Hematopoietic multipotent progenitor cell treated with erythropoietin and hydrocortisone succinate and interleukin-3 and kit ligand, for 4 days (in vitro differentiated cells): Measurements from ENCODE around the gene LRP1B.
"Not testable (repeated sequence)": the region's sequence is repeated elsewhere in the genome, so short reads cannot be mapped to it uniquely, and the experiment has no call there.

Experiments
- DNase-seq: peaks from one replicate; pipeline ENCODE4 v3.0.0-alpha.2; 2015

LRP1B gene

DNA sequence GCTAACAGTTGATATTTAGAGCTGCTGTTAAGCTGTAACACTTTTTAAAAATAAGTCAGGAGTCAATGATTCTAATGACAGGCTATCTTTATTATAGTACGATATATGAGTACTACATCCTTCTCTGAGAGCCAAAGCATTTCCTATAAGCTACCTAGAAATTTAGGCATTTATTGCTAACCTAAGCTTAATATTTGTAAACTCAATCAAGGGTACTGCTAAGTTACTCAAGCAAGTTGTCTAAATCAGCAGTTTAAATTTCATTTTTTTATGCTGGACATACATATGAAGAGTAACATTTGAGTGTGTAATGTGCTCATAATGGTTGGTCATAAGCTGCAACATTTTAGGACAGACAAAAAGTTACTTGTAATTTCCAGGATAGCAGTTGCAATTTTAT, 1774.1 kb downstream of the LRP1B start:
- DNase-seq, result no peak

DNA sequence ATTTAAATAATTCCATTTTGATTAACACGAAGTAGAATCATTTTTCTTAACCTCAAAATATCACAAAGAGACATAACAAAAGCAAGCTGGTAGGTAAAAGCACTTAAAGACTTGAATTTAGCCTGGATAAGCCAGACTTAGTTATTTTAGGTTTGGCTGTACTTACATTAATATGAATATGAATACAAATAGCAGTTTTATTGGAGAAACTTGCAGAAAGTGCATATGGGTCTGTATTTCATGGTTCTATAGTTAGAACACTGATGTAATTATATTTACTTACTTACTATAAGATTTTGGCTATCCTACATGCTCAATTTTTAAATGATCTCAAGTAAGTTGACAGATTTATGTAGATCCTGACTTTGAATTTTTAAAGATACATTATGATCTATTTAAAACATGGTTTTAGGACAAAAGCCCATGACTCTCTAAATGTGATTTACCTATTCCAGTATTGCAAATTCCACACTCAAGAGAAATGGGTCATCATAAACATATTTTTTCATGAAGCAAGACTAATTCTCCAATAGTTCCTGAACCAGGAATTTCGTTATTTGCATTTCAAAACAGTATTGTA, 1775.2 kb downstream of the LRP1B start:
- no peak for DNase-seq

DNA sequence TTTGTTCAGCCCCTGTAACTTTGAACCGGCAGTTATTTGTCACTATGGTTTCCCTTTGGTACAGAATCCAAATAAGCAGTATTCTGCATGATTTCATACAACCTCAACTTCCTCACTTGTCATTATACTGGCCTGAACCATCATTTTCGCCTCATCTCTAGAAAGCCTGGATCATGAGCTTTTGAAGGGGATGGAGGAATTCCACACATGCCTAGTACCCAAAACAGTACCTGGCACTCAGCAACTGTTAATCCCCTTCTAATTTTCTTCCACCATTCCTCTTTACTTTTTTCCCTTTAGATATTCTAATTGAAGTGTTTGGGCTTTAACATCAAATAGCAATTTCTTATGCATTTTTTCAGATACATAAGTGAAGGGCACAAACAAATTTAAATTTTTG, 1776.3 kb downstream of the LRP1B start:
- DNase-seq, result no peak

DNA sequence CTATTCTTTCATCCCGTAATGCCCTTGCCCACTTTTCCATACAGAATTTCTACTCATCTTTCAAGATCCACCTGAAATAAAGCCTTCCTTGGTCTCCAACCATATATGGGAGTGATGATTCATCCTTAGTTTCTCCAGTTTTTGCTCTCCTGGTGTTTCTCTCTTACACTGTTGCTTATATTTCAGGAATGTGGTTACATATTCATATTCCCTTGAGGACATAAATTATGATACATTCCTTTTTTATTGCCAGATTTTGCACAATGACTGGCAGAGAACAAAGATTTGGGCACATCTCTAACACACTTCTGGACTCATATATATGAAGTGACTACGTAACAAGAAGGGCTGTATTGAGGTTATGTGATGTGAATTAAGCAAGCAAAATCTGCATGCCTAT, 1777.3 kb downstream of the LRP1B start:
- DNase-seq, result no peak

DNA sequence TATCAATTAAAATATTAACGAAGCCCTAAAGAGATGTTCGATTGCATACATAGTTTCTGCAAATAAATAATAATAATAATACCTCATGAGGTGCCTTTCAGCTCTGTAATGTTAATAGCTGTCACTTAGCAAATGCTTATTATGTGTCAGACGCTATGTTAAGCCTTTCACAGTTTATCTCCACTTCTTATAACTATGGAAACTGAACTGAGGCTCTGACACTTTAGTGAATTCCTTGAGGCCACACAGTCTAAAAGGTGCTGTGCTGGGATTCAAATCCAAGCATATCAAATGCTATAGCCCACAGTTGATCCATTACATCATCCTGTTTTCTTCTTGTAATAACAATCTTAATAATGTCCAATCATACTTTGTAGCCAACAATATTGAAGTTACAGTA, 1779.1 kb downstream of the LRP1B start:
- DNase-seq, result no peak

DNA sequence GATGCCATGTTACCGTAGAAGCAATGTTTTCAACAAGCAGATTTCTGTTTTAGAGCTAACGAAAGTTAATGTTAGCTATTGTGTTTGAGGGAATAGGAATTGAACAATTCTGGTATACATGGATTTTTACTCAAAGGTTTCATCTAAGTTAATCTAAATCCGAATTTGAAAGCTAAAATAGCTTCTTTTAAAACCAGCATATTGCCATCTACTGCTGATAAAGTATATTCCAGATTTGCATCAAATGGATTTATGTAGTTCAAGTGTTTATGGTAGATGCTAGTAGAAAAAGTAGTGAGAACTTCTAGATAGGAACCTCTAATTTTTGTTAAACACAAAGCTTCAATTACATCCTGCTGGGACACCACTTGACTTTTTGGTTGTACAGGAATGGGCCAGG, 1781.1 kb downstream of the LRP1B start:
- no peak for DNase-seq

- DNase-seq, result no peak
Observed at GRCh38 chr2:140348826-140349225, 1782.0 kb downstream of the LRP1B start.

DNA sequence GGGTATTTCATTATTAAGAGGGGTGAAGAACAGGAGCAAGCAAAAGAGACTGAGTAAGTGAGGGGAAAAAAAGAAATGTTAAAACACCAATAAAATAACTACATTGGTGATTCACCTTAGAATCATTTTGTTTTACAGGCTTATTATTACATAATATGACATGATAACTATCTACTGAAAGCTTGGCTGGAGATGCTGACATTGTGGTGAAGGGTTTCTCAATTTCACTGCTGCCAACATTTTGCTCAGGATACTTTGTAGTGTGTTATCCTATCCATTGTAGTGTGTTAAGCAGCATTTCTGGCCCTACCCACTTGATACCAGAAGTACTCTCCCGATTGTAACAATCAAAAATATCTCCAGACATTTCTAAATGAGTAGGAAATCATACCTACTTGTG, 1786.0 kb downstream of the LRP1B start:
- peak; percentile 1 for DNase-seq

DNA sequence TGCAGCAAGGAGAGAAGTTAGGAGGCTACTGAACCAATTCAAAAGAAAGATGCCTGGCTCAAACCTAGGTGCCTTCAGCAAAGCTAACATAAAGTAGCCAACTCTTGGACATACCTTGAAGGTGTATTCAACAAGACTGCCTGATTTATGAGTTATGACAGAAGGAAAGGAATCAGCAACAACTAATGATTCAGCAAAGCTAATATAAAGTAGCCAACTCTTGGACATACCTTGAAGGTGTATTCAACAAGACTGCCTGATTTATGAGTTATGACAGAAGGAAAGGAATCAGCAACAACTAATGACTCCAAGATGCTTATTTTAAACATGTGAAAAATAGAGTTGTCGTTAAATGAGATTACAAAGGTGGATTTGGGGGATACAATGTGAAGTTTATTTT, 1786.5 kb downstream of the LRP1B start:
- DNase-seq, result not testable (repeated sequence)

- no peak for DNase-seq
Observed at GRCh38 chr2:140338795-140339194, 1792.0 kb downstream of the LRP1B start.

- no peak for DNase-seq
Observed at GRCh38 chr2:140337061-140337460, 1793.8 kb downstream of the LRP1B start.

DNA sequence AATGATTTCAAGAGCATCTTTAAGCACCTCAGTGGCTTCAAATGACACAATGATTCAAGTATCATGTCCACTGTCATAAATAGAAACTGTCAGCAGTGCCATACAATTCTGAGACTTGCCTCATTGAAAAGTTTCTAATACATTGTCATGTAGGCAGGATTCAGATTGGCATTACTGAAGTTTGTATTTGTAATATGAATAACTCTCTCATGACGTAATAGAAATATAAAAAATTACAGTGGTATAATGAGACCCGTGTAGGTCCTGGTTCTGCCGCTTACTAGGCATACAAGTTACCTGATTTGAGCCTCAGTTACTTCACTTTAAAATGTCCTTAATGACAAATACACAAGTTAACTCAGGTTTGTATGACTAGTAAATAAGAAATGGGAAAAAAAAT, 1814.5 kb downstream of the LRP1B start:
- no peak for DNase-seq

- no peak for DNase-seq
Observed at GRCh38 chr2:140311905-140312304, 1818.9 kb downstream of the LRP1B start.

DNA sequence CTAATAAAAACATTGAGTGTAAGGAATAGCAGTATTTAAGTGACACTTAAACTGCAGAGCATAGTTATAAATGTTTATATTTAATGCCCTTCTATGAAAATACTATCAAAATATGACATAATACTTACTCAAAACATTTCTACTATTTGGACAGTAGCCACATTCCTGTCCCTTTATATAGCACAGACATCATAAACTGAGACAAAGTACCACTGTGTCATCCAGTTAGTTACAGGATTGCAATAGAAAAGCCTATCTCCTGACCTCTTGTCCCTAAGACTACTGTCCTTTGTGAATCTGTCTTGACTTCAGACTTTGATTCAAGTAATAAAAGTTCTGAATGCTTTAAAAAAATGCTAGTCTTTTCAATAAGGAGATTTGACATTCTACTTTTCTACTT, 1822.1 kb downstream of the LRP1B start:
- DNase-seq, result no peak

- no peak for DNase-seq
Observed at GRCh38 chr2:140307532-140307931, 1823.3 kb downstream of the LRP1B start.

- no peak for DNase-seq
Observed at GRCh38 chr2:140295767-140296166, 1835.0 kb downstream of the LRP1B start.

GRCh38 chr2:140288726-140289125, 1842.1 kb downstream of the LRP1B start:
- DNase-seq, result no peak

GRCh38 chr2:140288213-140288612, 1842.6 kb downstream of the LRP1B start:
- no peak for DNase-seq

- DNase-seq, result no peak
Observed at GRCh38 chr2:140286377-140286776, 1844.4 kb downstream of the LRP1B start.

DNA sequence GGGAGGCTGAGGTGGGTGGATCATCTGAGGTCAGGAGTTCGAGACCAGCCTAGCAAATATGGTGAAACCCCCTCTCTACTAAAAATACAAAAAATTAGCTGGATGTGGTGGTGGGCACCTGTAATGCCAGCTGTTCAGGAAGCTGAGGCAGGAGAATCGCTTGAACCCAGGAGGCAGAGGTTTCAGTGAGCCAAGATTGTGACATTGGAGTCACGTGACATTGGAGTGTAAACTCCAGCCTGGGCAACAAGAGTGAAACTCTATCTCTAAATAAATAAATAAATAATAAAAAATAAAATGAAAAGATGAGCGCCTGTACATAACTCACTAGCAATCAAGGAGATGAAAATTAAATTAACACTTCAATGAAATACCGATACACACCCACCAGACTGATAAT, 1853.5 kb downstream of the LRP1B start:
- not testable (repeated sequence) for DNase-seq

GRCh38 chr2:140276661-140277060, 1854.2 kb downstream of the LRP1B start:
- DNase-seq, result no peak

GRCh38 chr2:140275427-140275826, 1855.4 kb downstream of the LRP1B start:
- no peak for DNase-seq

DNA sequence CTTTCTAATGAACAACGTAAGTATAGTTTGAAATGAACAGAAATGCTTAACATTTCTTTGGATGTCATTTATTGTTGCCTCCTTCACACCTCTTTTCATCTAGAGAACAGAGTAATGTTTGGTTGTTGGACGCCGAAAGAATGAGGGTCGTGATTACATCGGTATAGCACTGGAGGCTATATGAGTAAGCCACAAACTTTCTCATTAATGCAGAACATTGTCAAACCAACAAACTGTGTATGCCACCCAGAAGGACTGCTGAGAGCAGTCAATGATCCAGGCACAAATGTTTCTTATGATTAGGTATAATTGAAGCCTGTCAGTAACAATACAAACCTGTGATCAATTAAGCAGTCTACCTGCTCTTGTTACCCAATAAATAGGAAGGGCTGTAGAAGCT, 1855.9 kb downstream of the LRP1B start:
- DNase-seq, result no peak

DNA sequence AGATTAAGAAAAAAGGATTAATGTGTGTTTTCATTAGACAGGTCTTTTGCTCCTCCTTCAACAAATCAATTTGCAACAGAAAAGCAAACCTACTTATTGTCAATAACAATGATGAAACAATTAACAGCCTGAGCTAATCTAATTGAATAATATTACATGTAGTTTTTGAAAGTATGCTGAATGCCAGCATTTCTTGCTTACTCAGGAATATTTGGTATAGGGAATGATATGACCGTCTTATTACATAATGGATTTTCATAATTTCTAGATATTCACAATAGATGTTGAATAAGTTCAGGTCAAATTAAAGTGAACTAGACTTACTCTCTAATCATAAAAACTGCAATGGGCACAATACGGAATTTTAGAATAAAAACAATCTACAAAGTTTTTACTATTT, 1856.9 kb downstream of the LRP1B start:
- no peak for DNase-seq

- no peak for DNase-seq
Observed at GRCh38 chr2:140273408-140273807, 1857.4 kb downstream of the LRP1B start.

DNA sequence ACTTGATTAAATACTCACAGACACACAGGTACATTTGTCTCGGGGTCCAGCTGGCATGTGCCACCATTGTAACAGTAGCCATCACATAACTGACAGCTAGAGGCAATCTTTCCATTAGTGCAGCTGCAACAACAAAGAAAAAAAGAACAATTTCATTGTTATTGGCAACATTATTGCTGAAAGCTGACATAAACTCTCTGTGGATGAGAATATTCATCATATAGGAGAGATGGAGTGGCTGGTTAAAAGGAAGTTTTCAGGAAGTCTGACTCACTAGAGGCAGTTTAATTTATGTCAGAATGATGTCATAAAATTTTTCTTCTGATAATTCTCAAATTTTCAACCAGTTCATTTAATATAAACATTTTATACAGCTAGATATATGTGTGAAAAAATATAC, 1860.6 kb downstream of the LRP1B start:
- no peak for DNase-seq
